Measurements from ENCODE around the gene REXO4. TPM values are rescaled to one million over a fixed set of nuclear protein-coding genes. Genes with fewer than 3 reads are reported as not detected.

The REXO4 gene
- total and polyA plus RNA-seq, 2 of the 8 experiments (the other 6 are each of a cell fraction or from before 2014, with no cell fraction given), result 19.1 to 38.3 TPM

DNA sequence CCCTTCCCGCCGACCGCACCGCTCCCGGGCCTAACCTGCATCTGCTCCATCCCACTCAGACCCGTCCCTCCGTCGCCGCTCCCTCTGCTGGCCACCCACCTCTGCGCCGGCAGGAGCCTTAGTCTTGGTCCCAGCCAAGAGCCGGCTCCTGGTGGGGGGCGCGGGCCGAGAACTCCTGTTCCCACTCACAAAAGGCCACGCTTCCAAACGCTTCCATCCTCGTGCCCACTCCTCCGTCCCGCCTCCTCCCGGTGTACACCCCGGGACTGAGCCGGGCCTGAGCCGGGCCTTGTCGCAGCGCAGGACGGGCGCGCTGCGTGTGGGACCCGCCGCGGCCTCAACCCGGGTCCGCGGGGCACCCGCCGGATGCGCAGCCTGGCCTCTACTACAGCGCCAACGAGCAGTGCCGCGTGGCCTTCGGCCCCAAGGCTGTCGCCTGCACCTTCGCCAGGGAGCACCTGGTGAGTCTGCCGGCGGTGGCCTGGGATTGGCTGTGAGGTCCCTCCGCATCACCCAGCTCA lies 11.9 kb upstream of the REXO4 start (continued):
- TF ChIP-seq, protein P1, sequence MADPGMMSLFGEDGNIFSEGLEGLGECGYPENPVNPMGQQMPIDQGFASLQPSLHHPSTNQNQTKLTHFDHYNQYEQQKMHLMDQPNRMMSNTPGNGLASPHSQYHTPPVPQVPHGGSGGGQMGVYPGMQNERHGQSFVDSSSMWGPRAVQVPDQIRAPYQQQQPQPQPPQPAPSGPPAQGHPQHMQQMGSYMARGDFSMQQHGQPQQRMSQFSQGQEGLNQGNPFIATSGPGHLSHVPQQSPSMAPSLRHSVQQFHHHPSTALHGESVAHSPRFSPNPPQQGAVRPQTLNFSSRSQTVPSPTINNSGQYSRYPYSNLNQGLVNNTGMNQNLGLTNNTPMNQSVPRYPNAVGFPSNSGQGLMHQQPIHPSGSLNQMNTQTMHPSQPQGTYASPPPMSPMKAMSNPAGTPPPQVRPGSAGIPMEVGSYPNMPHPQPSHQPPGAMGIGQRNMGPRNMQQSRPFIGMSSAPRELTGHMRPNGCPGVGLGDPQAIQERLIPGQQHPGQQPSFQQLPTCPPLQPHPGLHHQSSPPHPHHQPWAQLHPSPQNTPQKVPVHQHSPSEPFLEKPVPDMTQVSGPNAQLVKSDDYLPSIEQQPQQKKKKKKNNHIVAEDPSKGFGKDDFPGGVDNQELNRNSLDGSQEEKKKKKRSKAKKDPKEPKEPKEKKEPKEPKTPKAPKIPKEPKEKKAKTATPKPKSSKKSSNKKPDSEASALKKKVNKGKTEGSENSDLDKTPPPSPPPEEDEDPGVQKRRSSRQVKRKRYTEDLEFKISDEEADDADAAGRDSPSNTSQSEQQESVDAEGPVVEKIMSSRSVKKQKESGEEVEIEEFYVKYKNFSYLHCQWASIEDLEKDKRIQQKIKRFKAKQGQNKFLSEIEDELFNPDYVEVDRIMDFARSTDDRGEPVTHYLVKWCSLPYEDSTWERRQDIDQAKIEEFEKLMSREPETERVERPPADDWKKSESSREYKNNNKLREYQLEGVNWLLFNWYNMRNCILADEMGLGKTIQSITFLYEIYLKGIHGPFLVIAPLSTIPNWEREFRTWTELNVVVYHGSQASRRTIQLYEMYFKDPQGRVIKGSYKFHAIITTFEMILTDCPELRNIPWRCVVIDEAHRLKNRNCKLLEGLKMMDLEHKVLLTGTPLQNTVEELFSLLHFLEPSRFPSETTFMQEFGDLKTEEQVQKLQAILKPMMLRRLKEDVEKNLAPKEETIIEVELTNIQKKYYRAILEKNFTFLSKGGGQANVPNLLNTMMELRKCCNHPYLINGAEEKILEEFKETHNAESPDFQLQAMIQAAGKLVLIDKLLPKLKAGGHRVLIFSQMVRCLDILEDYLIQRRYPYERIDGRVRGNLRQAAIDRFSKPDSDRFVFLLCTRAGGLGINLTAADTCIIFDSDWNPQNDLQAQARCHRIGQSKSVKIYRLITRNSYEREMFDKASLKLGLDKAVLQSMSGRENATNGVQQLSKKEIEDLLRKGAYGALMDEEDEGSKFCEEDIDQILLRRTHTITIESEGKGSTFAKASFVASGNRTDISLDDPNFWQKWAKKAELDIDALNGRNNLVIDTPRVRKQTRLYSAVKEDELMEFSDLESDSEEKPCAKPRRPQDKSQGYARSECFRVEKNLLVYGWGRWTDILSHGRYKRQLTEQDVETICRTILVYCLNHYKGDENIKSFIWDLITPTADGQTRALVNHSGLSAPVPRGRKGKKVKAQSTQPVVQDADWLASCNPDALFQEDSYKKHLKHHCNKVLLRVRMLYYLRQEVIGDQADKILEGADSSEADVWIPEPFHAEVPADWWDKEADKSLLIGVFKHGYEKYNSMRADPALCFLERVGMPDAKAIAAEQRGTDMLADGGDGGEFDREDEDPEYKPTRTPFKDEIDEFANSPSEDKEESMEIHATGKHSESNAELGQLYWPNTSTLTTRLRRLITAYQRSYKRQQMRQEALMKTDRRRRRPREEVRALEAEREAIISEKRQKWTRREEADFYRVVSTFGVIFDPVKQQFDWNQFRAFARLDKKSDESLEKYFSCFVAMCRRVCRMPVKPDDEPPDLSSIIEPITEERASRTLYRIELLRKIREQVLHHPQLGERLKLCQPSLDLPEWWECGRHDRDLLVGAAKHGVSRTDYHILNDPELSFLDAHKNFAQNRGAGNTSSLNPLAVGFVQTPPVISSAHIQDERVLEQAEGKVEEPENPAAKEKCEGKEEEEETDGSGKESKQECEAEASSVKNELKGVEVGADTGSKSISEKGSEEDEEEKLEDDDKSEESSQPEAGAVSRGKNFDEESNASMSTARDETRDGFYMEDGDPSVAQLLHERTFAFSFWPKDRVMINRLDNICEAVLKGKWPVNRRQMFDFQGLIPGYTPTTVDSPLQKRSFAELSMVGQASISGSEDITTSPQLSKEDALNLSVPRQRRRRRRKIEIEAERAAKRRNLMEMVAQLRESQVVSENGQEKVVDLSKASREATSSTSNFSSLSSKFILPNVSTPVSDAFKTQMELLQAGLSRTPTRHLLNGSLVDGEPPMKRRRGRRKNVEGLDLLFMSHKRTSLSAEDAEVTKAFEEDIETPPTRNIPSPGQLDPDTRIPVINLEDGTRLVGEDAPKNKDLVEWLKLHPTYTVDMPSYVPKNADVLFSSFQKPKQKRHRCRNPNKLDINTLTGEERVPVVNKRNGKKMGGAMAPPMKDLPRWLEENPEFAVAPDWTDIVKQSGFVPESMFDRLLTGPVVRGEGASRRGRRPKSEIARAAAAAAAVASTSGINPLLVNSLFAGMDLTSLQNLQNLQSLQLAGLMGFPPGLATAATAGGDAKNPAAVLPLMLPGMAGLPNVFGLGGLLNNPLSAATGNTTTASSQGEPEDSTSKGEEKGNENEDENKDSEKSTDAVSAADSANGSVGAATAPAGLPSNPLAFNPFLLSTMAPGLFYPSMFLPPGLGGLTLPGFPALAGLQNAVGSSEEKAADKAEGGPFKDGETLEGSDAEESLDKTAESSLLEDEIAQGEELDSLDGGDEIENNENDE (IDR thresholded peaks at IDR 0.05; ENCODE audit: insufficient replicate concordance, low read length), result no peak
- no peak for TF ChIP-seq BRCA1 (IDR thresholded peaks at IDR 0.05; ENCODE audit: low read depth, low read length)
- TF ChIP-seq HDAC2 (IDR thresholded peaks at IDR 0.05; ENCODE audit: borderline replicate concordance in 1 of 2, low read depth in 2 of 2, low read length in 2 of 2), result no peak
- peak; percentile 82 for TF ChIP-seq CTBP2 (IDR thresholded peaks at IDR 0.05; ENCODE audit: borderline replicate concordance, insufficient read depth, insufficient read length, low read length)
- TF ChIP-seq, protein P2, sequence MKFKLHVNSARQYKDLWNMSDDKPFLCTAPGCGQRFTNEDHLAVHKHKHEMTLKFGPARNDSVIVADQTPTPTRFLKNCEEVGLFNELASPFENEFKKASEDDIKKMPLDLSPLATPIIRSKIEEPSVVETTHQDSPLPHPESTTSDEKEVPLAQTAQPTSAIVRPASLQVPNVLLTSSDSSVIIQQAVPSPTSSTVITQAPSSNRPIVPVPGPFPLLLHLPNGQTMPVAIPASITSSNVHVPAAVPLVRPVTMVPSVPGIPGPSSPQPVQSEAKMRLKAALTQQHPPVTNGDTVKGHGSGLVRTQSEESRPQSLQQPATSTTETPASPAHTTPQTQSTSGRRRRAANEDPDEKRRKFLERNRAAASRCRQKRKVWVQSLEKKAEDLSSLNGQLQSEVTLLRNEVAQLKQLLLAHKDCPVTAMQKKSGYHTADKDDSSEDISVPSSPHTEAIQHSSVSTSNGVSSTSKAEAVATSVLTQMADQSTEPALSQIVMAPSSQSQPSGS (IDR thresholded peaks at IDR 0.05; ENCODE audit: low read length), result no peak
- TF ChIP-seq TAF1 (IDR thresholded peaks at IDR 0.05; ENCODE audit: low read depth, low read length), result 0 out of 2 replicates have a peak, but pooled peaks have one; percentile 25
- 0 out of 4 replicates have a peak, but pooled peaks of 1 of the 2 experiments have one; percentile 44 for TF ChIP-seq SIN3A (conservative IDR thresholded peaks at IDR 0.05 in 1 of 2, IDR thresholded peaks at IDR 0.05 in 1 of 2; ENCODE audit: low read depth in 1 of 2, low read length in 2 of 2)

All from H1 (cell line).